Activated T-helper 9 cell treated with anti-CD3 and anti-CD28 coated beads, Interleukin-2, amount 50 U/mL, for 16 hours (primary cell): ENCODE data around the gene BIVM.

ENCODE experiments used
- DNase-seq: peaks from one replicate; pipeline ENCODE4 v3.0.0-alpha.2; 2020; ENCODE audit warnings: low read depth

BIVM gene

GRCh38 chr13:102881819-102882686 is 83.1 kb downstream of the BIVM start:
- DNase-seq: no peak
